GM12878 (cell line): ENCODE data around the gene PTGES2. TPM values are rescaled to one million over a fixed set of nuclear protein-coding genes. Genes with fewer than 3 reads are reported as not detected.

ENCODE experiments used
- BRCA1 ChIP-seq: IDR thresholded peaks from 2 replicates; pipeline ENCODE4 v1.6.1; 2011; ENCODE audit warnings: low read depth, low read length, improper control_type of control experiment
- CBX3 ChIP-seq: fragments of 200-600 bp; sonication (generic); IDR thresholded peaks from 2 replicates; pipeline ENCODE4 v1.6.1; 2016; ENCODE audit warnings: low read depth, borderline replicate concordance
- CHD1 ChIP-seq: IDR thresholded peaks from 2 replicates; pipeline ENCODE4 v1.6.1; 2012; ENCODE audit warnings: low read depth, low read length, improper control_type of control experiment
- E2F8 ChIP-seq: fragments of 450-650 bp; IDR thresholded peaks from 2 replicates; pipeline ENCODE4 v1.6.1; 2018; ENCODE audit warnings: mild to moderate bottlenecking, low read depth, moderate library complexity; ENCODE audit not compliant: partially characterized antibody
- EED ChIP-seq: sonication (generic); IDR thresholded peaks from 2 replicates; pipeline ENCODE4 v1.6.1; 2016; ENCODE audit warnings: antibody characterized with exemption, low read depth
- FOS ChIP-seq: IDR thresholded peaks from 3 replicates; pipeline ENCODE4 v1.6.1; 2011; ENCODE audit warnings: borderline replicate concordance; ENCODE audit not compliant: insufficient read length; ENCODE audit errors: extremely low read depth
- JUNB ChIP-seq: IDR thresholded peaks from 2 replicates; pipeline ENCODE4 v1.6.1; 2016; ENCODE audit warnings: antibody characterized with exemption, mild to moderate bottlenecking
- KDM1A ChIP-seq: fragments of 200-600 bp; sonication (generic); IDR thresholded peaks from 2 replicates; pipeline ENCODE4 v1.6.1; 2016; ENCODE audit warnings: borderline replicate concordance
- MYC ChIP-seq: IDR thresholded peaks from 2 replicates; pipeline ENCODE4 v1.6.1; 2011; ENCODE audit warnings: mild to moderate bottlenecking, low read length, moderate library complexity, inconsistent platforms; ENCODE audit not compliant: insufficient read depth, insufficient replicate concordance, insufficient read length, severe bottlenecking
- NBN ChIP-seq: fragments of 450-650 bp; IDR thresholded peaks from 2 replicates; pipeline ENCODE4 v1.6.1; 2016
- NFYA ChIP-seq: IDR thresholded peaks from 2 replicates; pipeline ENCODE4 v1.6.1; 2011; ENCODE audit warnings: low read depth, mild to moderate bottlenecking, low read length, improper control_type of control experiment, borderline replicate concordance
- PAX5 ChIP-seq: IDR thresholded peaks from 2 replicates; pipeline ENCODE4 v1.6.1; 2011; ENCODE audit warnings: low read depth, low read length, borderline replicate concordance
- POLR2AphosphoS2 ChIP-seq: IDR thresholded peaks from 2 replicates; pipeline ENCODE4 v1.6.1; 2011; ENCODE audit warnings: low read depth, mild to moderate bottlenecking, low read length, improper control_type of control experiment, moderate library complexity
- SMC3 ChIP-seq: IDR thresholded peaks from 2 replicates; pipeline ENCODE4 v1.6.1; 2011; ENCODE audit warnings: low read length, improper control_type of control experiment, borderline replicate concordance
- SPI1 ChIP-seq: IDR thresholded peaks from 2 replicates; pipeline ENCODE4 v1.6.1; 2011; ENCODE audit warnings: low read depth, mild to moderate bottlenecking, low read length, moderate library complexity, borderline replicate concordance; ENCODE audit not compliant: insufficient read depth
- STAT1 ChIP-seq: fragments of 450-650 bp; conservative IDR thresholded peaks from 2 replicates; pipeline ENCODE4 v1.6.1; 2014; ENCODE audit warnings: antibody characterized with exemption, mild to moderate bottlenecking
- TCF3 ChIP-seq: IDR thresholded peaks from 2 replicates; pipeline ENCODE4 v1.6.1; 2012; ENCODE audit warnings: low read depth, mild to moderate bottlenecking, low read length, borderline replicate concordance; ENCODE audit not compliant: insufficient read depth
- TCF7 ChIP-seq: IDR thresholded peaks from 2 replicates; pipeline ENCODE4 v1.6.1; 2014; ENCODE audit warnings: antibody characterized with exemption, borderline replicate concordance
- polyA plus RNA-seq, 11 experiments: library from polyadenylated mRNA; depleted of rRNA in 4 of 11; unstranded in 6 of 11; stranded (reverse) in 5 of 11; fragments of >200 nt; fragmentation: Nextera tagmentation in 4 of 11; fragmentation: Illumina TruSeq in 1 of 11; extraction: Ambion mirVana in 4 of 11; extraction: Trizol in 1 of 11; gene quantifications; 1 replicate in 1 of 11; 2 replicates in 10 of 11; pipeline versions ENCODE4 v1.2.1 to v1.2.3, GENCODE V29; 2011 to 2016; ENCODE audit warnings: inconsistent platforms in 2 of 11, missing spikeins in 2 of 11, low read depth in 1 of 11
- total RNA-seq, 4 experiments: library from RNA; depleted of rRNA in 3 of 4; stranded (reverse); fragments of >200 nt in 3 of 4; fragmentation: Illumina TruSeq in 1 of 4; extraction: Trizol in 1 of 4; gene quantifications; 2 replicates each; pipeline versions ENCODE4 v1.2.1 to v1.2.3, GENCODE V29; 2013 to 2021
- TF ChIP-seq, protein P1 (sequence below): fragments of 450-650 bp; IDR thresholded peaks from 2 replicates; pipeline ENCODE4 v1.6.1; 2017; ENCODE audit warnings: mild to moderate bottlenecking, moderate library complexity
- TF ChIP-seq, protein P2 (sequence below): IDR thresholded peaks from 2 replicates; pipeline ENCODE4 v1.6.1; 2011; ENCODE audit warnings: mild to moderate bottlenecking, low read depth, low read length, moderate library complexity; ENCODE audit not compliant: insufficient replicate concordance

PTGES2 gene
- total and polyA plus RNA-seq, 10 of the 15 experiments (the other 5 are each of a cell fraction or from before 2014, with no cell fraction given): 2.1 to 141 (median 99.1) TPM

DNA sequence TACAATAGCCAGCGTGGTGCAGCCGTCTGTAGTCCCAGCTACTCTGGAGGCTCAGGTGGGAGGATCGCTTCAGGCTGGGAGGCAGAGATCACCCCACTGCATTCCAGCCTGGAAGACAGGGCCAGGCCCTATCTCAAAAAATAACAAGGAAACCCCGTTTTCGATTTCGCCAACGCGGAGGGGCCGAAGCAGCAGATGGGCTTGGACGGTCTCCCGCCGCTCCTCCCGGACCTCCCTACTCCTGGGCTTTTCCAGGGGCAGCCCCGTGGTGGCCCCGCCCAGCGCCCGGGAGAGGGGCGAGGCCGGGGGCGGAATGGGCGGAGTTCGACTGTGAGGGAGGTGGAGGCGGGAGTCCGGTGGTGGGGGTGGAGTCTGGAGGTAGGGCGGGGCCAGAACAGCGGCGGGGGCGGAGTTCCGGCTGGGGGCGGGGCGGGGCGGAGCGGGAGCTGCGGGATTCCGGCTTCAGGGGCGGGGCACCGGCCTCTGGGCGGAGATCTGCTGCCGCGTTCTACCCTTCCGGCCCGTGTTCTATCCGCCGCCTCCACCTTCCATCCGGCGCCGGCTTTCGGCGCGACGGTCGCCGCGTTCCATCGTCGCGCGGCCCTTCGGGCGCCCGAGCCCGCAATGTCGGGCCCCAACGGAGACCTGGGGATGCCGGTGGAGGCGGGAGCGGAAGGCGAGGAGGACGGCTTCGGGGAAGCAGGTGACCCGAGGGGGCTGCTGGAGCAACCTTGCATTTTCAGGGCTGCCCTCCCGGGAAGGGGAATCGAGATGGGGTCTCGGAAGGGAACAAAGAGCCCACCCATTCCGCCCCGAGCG lies 32.5 kb upstream of the PTGES2 start, which contains the start of gene BBLN (continued):
- TF ChIP-seq NBN (0 out of 2 replicates have a peak, but pooled peaks have one; percentile 24), FOS (no peak), TCF7 (no peak), CBX3 (no peak), EED (0 out of 2 replicates have a peak, but pooled peaks have one; percentile 54), SPI1 (no peak), BRCA1 (no peak), NFYA (no peak), CHD1 (no peak), E2F8 (no peak), PAX5 (0 out of 2 replicates have a peak, but pooled peaks have one; percentile 33), STAT1 (0 out of 2 replicates have a peak, but pooled peaks have one; percentile 32), POLR2AphosphoS2 (peak; percentile 78), SMC3 (no peak; the same call in 1 of the 2 replicates), TCF3 (0 out of 2 replicates have a peak, but pooled peaks have one; percentile 27), KDM1A (no peak), MYC (no peak), JUNB (no peak)
- TF ChIP-seq, protein P1, sequence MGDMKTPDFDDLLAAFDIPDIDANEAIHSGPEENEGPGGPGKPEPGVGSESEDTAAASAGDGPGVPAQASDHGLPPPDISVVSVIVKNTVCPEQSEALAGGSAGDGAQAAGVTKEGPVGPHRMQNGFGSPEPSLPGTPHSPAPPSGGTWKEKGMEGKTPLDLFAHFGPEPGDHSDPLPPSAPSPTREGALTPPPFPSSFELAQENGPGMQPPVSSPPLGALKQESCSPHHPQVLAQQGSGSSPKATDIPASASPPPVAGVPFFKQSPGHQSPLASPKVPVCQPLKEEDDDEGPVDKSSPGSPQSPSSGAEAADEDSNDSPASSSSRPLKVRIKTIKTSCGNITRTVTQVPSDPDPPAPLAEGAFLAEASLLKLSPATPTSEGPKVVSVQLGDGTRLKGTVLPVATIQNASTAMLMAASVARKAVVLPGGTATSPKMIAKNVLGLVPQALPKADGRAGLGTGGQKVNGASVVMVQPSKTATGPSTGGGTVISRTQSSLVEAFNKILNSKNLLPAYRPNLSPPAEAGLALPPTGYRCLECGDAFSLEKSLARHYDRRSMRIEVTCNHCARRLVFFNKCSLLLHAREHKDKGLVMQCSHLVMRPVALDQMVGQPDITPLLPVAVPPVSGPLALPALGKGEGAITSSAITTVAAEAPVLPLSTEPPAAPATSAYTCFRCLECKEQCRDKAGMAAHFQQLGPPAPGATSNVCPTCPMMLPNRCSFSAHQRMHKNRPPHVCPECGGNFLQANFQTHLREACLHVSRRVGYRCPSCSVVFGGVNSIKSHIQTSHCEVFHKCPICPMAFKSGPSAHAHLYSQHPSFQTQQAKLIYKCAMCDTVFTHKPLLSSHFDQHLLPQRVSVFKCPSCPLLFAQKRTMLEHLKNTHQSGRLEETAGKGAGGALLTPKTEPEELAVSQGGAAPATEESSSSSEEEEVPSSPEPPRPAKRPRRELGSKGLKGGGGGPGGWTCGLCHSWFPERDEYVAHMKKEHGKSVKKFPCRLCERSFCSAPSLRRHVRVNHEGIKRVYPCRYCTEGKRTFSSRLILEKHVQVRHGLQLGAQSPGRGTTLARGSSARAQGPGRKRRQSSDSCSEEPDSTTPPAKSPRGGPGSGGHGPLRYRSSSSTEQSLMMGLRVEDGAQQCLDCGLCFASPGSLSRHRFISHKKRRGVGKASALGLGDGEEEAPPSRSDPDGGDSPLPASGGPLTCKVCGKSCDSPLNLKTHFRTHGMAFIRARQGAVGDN: no peak
- TF ChIP-seq, protein P2, sequence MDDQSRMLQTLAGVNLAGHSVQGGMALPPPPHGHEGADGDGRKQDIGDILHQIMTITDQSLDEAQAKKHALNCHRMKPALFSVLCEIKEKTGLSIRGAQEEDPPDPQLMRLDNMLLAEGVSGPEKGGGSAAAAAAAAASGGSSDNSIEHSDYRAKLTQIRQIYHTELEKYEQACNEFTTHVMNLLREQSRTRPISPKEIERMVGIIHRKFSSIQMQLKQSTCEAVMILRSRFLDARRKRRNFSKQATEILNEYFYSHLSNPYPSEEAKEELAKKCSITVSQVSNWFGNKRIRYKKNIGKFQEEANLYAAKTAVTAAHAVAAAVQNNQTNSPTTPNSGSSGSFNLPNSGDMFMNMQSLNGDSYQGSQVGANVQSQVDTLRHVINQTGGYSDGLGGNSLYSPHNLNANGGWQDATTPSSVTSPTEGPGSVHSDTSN: no peak
